Liver (tissue), 3 donors: ENCODE measurements around the gene HCK.

Experiments used
- EGR1 ChIP-seq, 2 donors: IDR thresholded peaks; 2 replicates each; pipeline ENCODE4 v1.6.1; 2016 to 2018; ENCODE audit warnings: antibody characterized with exemption in 2 of 2, low read depth in 2 of 2
- GABPA ChIP-seq, 2 donors: IDR thresholded peaks in 1 of 2; conservative IDR thresholded peaks in 1 of 2; 2 replicates each; pipeline ENCODE4 v1.6.1; 2016; ENCODE audit warnings: antibody characterized with exemption in 2 of 2, mild to moderate bottlenecking in 1 of 2, moderate library complexity in 1 of 2
- JUND ChIP-seq, 2 donors: IDR thresholded peaks; 2 replicates each; pipeline ENCODE4 v1.6.1; 2016; ENCODE audit warnings: antibody characterized with exemption in 2 of 2
- NR2F2 ChIP-seq: IDR thresholded peaks from 2 replicates; pipeline ENCODE4 v1.6.1; 2016; ENCODE audit warnings: antibody characterized with exemption
- RAD21 ChIP-seq, 2 donors: IDR thresholded peaks; 2 replicates each; pipeline ENCODE4 v1.6.1; 2016; ENCODE audit warnings: antibody characterized with exemption in 2 of 2, mild to moderate bottlenecking in 2 of 2
- SP1 ChIP-seq: IDR thresholded peaks from 2 replicates; pipeline ENCODE4 v1.6.1; 2018; ENCODE audit warnings: antibody characterized with exemption, mild to moderate bottlenecking
- TAF1 ChIP-seq: conservative IDR thresholded peaks from 2 replicates; pipeline ENCODE4 v1.6.1; 2016; ENCODE audit warnings: antibody characterized with exemption, mild to moderate bottlenecking
- YY1 ChIP-seq: IDR thresholded peaks from 2 replicates; pipeline ENCODE4 v1.6.1; 2016; ENCODE audit warnings: antibody characterized with exemption, mild to moderate bottlenecking
- TF ChIP-seq, protein P1 (sequence below): fragments of 150-350 bp; IDR thresholded peaks from 2 replicates; pipeline ENCODE4 v1.5.1; 2017; ENCODE audit warnings: improper control_type of control experiment, low read depth, low read length; ENCODE audit not compliant: missing input control
- TF ChIP-seq, protein P2 (sequence below): IDR thresholded peaks from 2 replicates; pipeline ENCODE4 v1.6.1; 2016; ENCODE audit warnings: antibody characterized with exemption
- TF ChIP-seq, protein P3 (sequence below): IDR thresholded peaks from 2 replicates; pipeline ENCODE4 v1.6.1; 2016; ENCODE audit warnings: antibody characterized with exemption
- TF ChIP-seq, protein P4 (sequence below): IDR thresholded peaks from 2 replicates; pipeline ENCODE4 v1.6.1; 2016; ENCODE audit warnings: antibody characterized with exemption, mild to moderate bottlenecking
- TF ChIP-seq, protein P5 (sequence below): IDR thresholded peaks from 2 replicates; pipeline ENCODE4 v1.6.1; 2016; ENCODE audit warnings: antibody characterized with exemption
- donor health status: healthy.
- donor health status: healthy.

DNA sequence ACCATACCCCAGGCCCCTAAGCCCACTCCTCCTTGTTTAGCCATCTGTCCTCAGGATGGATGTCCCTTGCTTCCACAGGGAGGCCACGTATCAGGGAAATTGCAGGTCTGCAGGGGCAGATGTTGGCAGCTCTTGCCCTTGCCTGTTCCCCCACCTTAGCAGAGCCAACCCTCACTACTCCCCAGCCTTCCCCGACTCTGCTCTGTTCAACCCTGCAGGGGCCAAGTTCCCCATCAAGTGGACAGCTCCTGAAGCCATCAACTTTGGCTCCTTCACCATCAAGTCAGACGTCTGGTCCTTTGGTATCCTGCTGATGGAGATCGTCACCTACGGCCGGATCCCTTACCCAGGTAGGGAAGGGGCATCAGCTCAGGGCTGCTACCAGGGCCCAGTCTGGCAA is 46.7 kb downstream of the HCK start:
- TF ChIP-seq, protein P1, sequence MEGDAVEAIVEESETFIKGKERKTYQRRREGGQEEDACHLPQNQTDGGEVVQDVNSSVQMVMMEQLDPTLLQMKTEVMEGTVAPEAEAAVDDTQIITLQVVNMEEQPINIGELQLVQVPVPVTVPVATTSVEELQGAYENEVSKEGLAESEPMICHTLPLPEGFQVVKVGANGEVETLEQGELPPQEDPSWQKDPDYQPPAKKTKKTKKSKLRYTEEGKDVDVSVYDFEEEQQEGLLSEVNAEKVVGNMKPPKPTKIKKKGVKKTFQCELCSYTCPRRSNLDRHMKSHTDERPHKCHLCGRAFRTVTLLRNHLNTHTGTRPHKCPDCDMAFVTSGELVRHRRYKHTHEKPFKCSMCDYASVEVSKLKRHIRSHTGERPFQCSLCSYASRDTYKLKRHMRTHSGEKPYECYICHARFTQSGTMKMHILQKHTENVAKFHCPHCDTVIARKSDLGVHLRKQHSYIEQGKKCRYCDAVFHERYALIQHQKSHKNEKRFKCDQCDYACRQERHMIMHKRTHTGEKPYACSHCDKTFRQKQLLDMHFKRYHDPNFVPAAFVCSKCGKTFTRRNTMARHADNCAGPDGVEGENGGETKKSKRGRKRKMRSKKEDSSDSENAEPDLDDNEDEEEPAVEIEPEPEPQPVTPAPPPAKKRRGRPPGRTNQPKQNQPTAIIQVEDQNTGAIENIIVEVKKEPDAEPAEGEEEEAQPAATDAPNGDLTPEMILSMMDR, result no peak
- TF ChIP-seq, protein P2, sequence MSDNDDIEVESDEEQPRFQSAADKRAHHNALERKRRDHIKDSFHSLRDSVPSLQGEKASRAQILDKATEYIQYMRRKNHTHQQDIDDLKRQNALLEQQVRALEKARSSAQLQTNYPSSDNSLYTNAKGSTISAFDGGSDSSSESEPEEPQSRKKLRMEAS, result no peak
- TF ChIP-seq YY1, result no peak
- TF ChIP-seq, protein P3, sequence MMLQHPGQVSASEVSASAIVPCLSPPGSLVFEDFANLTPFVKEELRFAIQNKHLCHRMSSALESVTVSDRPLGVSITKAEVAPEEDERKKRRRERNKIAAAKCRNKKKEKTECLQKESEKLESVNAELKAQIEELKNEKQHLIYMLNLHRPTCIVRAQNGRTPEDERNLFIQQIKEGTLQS, result no peak
- TF ChIP-seq SP1, result no peak
- no peak for TF ChIP-seq JUND (IDR thresholded peaks at IDR 0.05)
- TF ChIP-seq GABPA (IDR thresholded peaks at IDR 0.05 in 1 of 2, conservative IDR thresholded peaks at IDR 0.05 in 1 of 2), result no peak
- TF ChIP-seq, protein P4, sequence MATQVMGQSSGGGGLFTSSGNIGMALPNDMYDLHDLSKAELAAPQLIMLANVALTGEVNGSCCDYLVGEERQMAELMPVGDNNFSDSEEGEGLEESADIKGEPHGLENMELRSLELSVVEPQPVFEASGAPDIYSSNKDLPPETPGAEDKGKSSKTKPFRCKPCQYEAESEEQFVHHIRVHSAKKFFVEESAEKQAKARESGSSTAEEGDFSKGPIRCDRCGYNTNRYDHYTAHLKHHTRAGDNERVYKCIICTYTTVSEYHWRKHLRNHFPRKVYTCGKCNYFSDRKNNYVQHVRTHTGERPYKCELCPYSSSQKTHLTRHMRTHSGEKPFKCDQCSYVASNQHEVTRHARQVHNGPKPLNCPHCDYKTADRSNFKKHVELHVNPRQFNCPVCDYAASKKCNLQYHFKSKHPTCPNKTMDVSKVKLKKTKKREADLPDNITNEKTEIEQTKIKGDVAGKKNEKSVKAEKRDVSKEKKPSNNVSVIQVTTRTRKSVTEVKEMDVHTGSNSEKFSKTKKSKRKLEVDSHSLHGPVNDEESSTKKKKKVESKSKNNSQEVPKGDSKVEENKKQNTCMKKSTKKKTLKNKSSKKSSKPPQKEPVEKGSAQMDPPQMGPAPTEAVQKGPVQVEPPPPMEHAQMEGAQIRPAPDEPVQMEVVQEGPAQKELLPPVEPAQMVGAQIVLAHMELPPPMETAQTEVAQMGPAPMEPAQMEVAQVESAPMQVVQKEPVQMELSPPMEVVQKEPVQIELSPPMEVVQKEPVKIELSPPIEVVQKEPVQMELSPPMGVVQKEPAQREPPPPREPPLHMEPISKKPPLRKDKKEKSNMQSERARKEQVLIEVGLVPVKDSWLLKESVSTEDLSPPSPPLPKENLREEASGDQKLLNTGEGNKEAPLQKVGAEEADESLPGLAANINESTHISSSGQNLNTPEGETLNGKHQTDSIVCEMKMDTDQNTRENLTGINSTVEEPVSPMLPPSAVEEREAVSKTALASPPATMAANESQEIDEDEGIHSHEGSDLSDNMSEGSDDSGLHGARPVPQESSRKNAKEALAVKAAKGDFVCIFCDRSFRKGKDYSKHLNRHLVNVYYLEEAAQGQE, result no peak
- no peak for TF ChIP-seq TAF1
- TF ChIP-seq EGR1 (IDR thresholded peaks at IDR 0.05; ENCODE audit: low read depth in 2 of 2), result no peak
- TF ChIP-seq RAD21 (IDR thresholded peaks at IDR 0.05), result no peak
- TF ChIP-seq, protein P5, sequence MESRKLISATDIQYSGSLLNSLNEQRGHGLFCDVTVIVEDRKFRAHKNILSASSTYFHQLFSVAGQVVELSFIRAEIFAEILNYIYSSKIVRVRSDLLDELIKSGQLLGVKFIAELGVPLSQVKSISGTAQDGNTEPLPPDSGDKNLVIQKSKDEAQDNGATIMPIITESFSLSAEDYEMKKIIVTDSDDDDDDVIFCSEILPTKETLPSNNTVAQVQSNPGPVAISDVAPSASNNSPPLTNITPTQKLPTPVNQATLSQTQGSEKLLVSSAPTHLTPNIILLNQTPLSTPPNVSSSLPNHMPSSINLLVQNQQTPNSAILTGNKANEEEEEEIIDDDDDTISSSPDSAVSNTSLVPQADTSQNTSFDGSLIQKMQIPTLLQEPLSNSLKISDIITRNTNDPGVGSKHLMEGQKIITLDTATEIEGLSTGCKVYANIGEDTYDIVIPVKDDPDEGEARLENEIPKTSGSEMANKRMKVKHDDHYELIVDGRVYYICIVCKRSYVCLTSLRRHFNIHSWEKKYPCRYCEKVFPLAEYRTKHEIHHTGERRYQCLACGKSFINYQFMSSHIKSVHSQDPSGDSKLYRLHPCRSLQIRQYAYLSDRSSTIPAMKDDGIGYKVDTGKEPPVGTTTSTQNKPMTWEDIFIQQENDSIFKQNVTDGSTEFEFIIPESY, result no peak
- no peak for TF ChIP-seq NR2F2
